Tibial artery (tissue), 4 donors: ENCODE data around the gene TLE5.
"Not testable (repeated sequence)": the region's sequence is repeated elsewhere in the genome, so short reads cannot be mapped to it uniquely, and the experiment has no call there.

Experiments
- DNase-seq, 2 donors: peaks; one replicate each; pipeline ENCODE4 v3.0.0-alpha.2; 2019
- H3K27ac ChIP-seq, 2 donors: fragments of 200-600 bp; sonication (generic) in 1 of 2; 1 replicate in 1 of 2; 2 replicates in 1 of 2; pipeline ENCODE4 v1.5.1; 2018 to 2019; ENCODE audit warnings: mild to moderate bottlenecking in 1 of 2
- H3K27me3 ChIP-seq, 2 donors: fragments of 200-600 bp; sonication (generic) in 1 of 2; one replicate each; pipeline versions ENCODE4 v1.5.1 to v1.6.0; 2016 to 2019
- H3K36me3 ChIP-seq, 3 donors: fragments of 200-600 bp; sonication (generic) in 2 of 3; one replicate each; pipeline ENCODE4 v1.5.1; 2016 to 2019; ENCODE audit warnings: mild to moderate bottlenecking in 2 of 3
- H3K4me1 ChIP-seq, 4 donors: fragments of 200-600 bp; sonication (generic) in 2 of 4; 1 replicate in 3 of 4; 2 replicates in 1 of 4; pipeline ENCODE4 v1.5.1; 2016 to 2019
- H3K4me3 ChIP-seq, 2 donors: fragments of 200-600 bp; sonication (generic) in 1 of 2; 1 replicate in 1 of 2; 2 replicates in 1 of 2; pipeline ENCODE4 v1.5.1; 2018 to 2019; ENCODE audit warnings: mild to moderate bottlenecking in 2 of 2
- H3K9me3 ChIP-seq, 3 donors: fragments of 200-600 bp; sonication (generic) in 1 of 3; one replicate each; pipeline ENCODE4 v1.5.1; 2016 to 2019
- intact Hi-C: fragments of 100-400 bp; cut with DNase I; formaldehyde crosslinking; loops from one replicate; pipeline ENCODE4 v1.15.0; 2023; ENCODE audit warnings: low total_unique reads
- TF ChIP-seq, protein P1 (sequence below), 2 experiments: fragments of 200-600 bp in 1 of 2; fragments of 450-650 bp in 1 of 2; IDR thresholded peaks; one replicate each; pipeline ENCODE4 v1.5.1; 2017 to 2019; ENCODE audit warnings: antibody characterized with exemption in 2 of 2, mild to moderate bottlenecking in 1 of 2, moderate library complexity in 1 of 2

TLE5 gene

DNA sequence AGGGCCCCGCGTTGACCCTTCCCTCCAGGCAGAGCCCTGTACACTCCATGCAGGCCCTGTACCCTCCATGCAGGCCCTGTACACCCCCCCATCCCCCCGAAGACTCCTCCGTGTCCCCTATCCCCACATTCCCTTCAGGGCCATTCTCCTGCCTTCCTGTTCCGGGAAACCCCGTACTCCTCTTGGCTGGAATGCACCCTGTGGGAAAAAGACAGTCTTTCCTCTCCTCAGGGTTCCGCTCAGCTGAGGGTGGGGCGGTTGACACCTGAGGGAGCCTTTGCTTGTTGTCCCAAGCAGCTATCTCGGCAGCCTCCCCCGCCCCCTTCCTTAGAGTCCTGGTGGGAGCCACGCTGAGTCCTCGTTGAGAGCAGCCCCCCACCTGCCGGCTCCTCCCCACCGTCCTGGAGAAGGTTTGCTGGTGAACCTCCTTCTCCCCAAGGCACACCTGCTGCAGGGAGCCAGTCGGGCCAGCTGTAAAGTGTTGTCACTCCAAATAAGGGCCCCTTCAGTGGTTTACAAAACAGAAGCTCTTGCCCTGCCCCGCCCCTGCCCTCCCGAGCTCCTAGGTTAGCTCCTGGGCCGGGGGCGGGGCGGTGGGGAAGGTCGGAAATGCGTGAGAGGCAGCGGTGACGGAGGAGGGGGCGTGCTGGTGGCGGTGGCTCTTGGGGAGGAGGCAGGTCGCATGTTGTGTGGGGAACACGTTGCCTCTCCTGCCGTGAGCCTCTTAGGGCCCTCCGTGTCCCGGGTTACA, 33.3 kb upstream of the TLE5 start:
- H3K9me3 ChIP-seq = no peaks in the 10 kb centered on the region
- TF ChIP-seq, protein P1, sequence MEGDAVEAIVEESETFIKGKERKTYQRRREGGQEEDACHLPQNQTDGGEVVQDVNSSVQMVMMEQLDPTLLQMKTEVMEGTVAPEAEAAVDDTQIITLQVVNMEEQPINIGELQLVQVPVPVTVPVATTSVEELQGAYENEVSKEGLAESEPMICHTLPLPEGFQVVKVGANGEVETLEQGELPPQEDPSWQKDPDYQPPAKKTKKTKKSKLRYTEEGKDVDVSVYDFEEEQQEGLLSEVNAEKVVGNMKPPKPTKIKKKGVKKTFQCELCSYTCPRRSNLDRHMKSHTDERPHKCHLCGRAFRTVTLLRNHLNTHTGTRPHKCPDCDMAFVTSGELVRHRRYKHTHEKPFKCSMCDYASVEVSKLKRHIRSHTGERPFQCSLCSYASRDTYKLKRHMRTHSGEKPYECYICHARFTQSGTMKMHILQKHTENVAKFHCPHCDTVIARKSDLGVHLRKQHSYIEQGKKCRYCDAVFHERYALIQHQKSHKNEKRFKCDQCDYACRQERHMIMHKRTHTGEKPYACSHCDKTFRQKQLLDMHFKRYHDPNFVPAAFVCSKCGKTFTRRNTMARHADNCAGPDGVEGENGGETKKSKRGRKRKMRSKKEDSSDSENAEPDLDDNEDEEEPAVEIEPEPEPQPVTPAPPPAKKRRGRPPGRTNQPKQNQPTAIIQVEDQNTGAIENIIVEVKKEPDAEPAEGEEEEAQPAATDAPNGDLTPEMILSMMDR (IDR thresholded peaks at IDR 0.05) = no peak
- intact Hi-C loops = no loop called here
- no peak for DNase-seq
- H3K27ac ChIP-seq = peak overlapping the region; percentile 68 to 78
- H3K27me3 ChIP-seq = no peaks in the 10 kb centered on the region
- H3K4me1 ChIP-seq = peaks cover 5 to 62% (median 53%) of the 10 kb centered on the region in 4 donors
- peak overlapping the region; percentile 91 to 97 for H3K4me3 ChIP-seq
- no peaks in the 10 kb centered on the region for H3K36me3 ChIP-seq

DNA sequence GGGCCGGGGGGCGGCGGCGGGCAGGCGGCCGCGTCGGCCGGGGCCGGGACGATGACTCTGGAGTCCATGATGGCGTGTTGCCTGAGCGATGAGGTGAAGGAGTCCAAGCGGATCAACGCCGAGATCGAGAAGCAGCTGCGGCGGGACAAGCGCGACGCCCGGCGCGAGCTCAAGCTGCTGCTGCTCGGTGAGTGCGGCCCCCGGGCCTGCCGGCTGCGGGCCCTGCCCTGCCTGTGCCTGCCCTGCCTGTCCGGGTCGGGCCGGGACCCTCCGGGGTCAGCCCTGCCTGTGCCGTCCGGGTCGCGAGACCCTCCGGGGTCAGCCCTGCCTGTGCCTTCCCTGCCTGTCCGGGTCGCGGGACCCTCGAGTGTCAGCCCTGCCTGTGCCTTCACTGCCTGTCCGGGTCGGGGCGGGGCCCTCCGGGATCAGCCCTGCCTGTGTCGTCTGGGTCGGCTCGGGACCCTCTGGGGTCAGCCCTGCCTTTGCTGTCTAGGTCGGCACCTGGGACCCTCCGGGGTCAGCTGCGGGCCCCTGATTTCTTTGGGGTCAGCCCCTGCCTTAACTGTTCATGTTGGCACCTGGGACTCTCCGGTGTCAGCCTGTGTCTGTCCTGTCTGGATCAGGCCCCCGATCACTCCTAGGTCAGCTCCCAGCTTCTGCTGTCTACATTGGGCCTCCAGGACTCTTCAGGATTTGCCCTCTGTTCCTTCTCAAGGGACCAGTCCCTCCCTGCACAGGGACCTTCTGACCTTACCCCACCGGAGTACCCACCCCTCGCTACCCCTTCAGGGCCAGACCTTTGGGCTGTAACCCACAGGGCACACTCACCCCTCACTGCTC, 32.5 kb upstream of the TLE5 start:
- Histone ChIP-seq H3K4me1 (peaks cover 5 to 54% (median 49%) of the 10 kb centered on the region in 4 donors), H3K36me3 (no peaks in the 10 kb centered on the region), H3K9me3 (no peaks in the 10 kb centered on the region), H3K27me3 (no peaks in the 10 kb centered on the region), H3K4me3 (peak overlapping the region; percentile 91 to 97), H3K27ac (peak overlapping the region; percentile 68 to 78)
- TF ChIP-seq, protein P1 (IDR thresholded peaks at IDR 0.05) = no peak
- DNase-seq = no peak
- intact Hi-C loops = no loop called here

DNA sequence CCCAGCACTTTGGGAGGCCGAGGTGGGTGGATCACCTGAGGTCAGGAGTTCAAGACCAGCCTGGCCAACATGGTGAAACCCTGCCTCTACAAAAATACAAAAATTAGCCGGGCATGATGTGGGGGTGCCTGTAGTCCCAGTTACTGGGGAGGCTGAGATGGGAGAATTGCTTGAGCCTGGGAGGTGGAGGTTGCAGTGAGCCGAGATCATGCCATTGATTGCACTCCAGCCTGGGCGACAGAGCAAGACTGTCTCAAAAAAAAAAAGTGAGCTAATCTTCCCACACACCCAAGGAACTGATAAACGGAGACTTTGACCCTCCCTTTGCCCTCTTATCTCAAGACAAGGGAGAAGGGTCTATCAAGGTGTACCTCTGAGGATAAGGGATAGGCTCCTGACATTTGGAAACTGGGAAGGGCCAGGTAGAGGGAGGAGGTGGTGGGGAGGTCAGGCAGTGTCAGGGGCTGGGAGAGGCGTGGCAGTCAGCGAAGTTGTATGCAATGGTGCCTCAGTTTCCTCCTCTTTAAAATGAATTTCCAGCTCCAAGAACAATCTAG, 27.1 kb upstream of the TLE5 start:
- intact Hi-C loops, DNase-seq, H3K36me3 ChIP-seq: not testable (repeated sequence)

DNA sequence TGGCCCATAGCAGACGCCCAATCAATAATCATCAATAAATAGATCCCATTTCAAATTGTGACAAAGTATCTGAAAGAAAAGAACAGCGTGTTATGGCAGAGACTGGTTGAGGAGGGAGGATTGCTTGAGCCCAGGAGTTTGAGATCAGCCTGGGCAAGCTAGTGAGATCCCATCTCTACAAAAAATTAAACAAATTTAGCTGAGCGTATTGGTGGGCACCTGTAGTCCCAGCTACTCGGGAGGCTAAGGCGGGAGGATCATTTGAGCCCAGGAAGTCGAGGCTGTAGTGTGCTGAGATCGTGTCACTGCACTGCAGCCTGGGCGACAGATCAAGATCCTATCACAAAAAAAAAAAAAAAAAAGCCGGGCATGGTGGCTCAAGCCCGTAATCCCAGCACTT, 25.5 kb upstream of the TLE5 start:
- Histone ChIP-seq H3K36me3 (no peaks in the 10 kb centered on the region), H3K4me1 (no peaks in the 10 kb centered on the region), H3K27ac (no peak overlapping the region), H3K9me3 (no peaks in the 10 kb centered on the region), H3K27me3 (no peaks in the 10 kb centered on the region), H3K4me3 (no peak overlapping the region)
- TF ChIP-seq, protein P1 (IDR thresholded peaks at IDR 0.05) = no peak
- DNase-seq = no peak
- intact Hi-C loops = no loop called here

More for the DNA sequence above, 27.1 kb upstream of the TLE5 start:
- H3K27ac ChIP-seq, H3K27me3 ChIP-seq, H3K9me3 ChIP-seq, H3K4me1 ChIP-seq, H3K4me3 ChIP-seq: not testable (repeated sequence)

DNA sequence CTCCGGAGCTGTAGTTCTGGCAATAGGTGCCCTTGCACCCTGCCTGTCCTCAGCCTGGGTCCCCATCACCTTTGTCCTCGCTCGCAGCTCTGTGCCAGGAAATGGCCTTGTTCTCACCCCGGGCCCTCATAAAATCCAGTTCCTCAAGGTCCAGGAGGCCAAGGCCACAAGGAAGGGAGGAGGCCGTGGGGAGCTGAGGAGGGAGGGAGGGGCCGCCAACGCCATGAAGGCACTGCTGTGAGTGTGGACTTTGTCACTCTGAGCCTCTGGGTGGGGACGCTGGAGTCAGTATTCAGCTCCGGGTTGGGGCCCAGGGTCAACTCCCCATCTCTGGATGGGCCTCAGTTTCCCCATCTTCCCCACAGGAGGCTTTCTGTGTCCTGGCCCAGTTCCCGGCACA, 22.6 kb upstream of the TLE5 start:
- no peak overlapping the region for H3K27ac ChIP-seq
- H3K36me3 ChIP-seq = no peaks in the 10 kb centered on the region
- H3K4me3 ChIP-seq = no peak overlapping the region
- intact Hi-C loops = no loop called here
- no peaks in the 10 kb centered on the region for H3K27me3 ChIP-seq
- H3K9me3 ChIP-seq = no peaks in the 10 kb centered on the region
- no peak for DNase-seq
- H3K4me1 ChIP-seq = peaks cover 0 to 12% (median 2%) of the 10 kb centered on the region in 4 donors
- TF ChIP-seq, protein P1 (IDR thresholded peaks at IDR 0.05) = no peak

DNA sequence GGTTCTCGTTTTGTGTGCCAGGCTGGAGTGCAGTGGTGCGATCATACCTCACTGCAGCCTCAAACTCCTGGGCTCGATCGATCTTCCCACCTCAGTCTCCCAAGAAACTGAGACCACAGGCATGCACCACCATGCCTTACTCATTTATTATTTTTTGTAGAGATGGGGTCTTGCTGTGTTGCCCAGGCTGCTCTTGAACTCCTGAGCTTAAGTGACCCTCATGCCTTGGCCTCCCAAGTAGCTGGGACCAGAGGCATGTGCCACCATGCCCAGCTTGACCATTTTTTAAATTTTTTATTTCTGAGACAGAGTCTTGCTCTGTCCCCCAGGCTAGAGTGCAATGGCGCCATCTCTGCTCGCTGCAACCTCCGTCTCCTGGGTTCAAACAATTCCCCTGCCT, 21.7 kb upstream of the TLE5 start:
- no peak overlapping the region for H3K27ac ChIP-seq
- no peak for DNase-seq
- TF ChIP-seq, protein P1 (IDR thresholded peaks at IDR 0.05) = no peak
- intact Hi-C loops = no loop called here
- no peaks in the 10 kb centered on the region for H3K36me3 ChIP-seq
- no peaks in the 10 kb centered on the region for H3K9me3 ChIP-seq
- H3K4me1 ChIP-seq = peaks cover 0 to 16% (median 3%) of the 10 kb centered on the region in 4 donors
- H3K27me3 ChIP-seq = no peaks in the 10 kb centered on the region
- H3K4me3 ChIP-seq = no peak overlapping the region
